HFFc6 (cell line): ENCODE measurements around the gene ABCB4. TPM values are rescaled to one million over a fixed set of nuclear protein-coding genes. Genes with fewer than 3 reads are reported as not detected.

ENCODE experiments used
- DNase-seq: peaks from one replicate; pipeline ENCODE4 v3.0.0-alpha.2; 2018
- H3K27ac Mint-ChIP-seq: 2 replicates; pipeline ENCODE4 v1.8.0; 2020; ENCODE audit warnings: mild to moderate bottlenecking, mixed read lengths
- H3K27me3 Mint-ChIP-seq: 2 replicates; pipeline ENCODE4 v1.8.0; 2021; ENCODE audit warnings: mild to moderate bottlenecking, moderate library complexity, mixed read lengths; ENCODE audit not compliant: insufficient read depth
- H3K36me3 Mint-ChIP-seq: 2 replicates; pipeline ENCODE4 v1.8.0; 2021; ENCODE audit warnings: low read depth, mixed read lengths
- H3K4me1 Mint-ChIP-seq: 2 replicates; pipeline ENCODE4 v1.8.0; 2020; ENCODE audit warnings: low read depth, mixed read lengths
- H3K4me3 Mint-ChIP-seq: 2 replicates; pipeline ENCODE4 v1.8.0; 2020; ENCODE audit warnings: mild to moderate bottlenecking, moderate library complexity, mixed read lengths
- H3K9me3 Mint-ChIP-seq: 2 replicates; pipeline ENCODE4 v1.8.0; 2020; ENCODE audit warnings: mild to moderate bottlenecking, mixed read lengths
- total RNA-seq, 6 experiments: library from RNA; stranded (reverse); fragmentation: NEBNext Ultra II Directional; extraction: Animal tissue kit (Norgen Biotek cat#: 25700); gene quantifications; 2 replicates in 1 of 6; 3 replicates in 5 of 6; pipeline ENCODE4 v1.2.3, GENCODE V29; 2021
- TF ChIP-seq, protein P1 (sequence below): fragments of 200-600 bp; sonication (generic); IDR thresholded peaks from 2 replicates; pipeline ENCODE4 v1.5.0; 2021; ENCODE audit warnings: antibody characterized with exemption, mild to moderate bottlenecking

ABCB4 gene
- total RNA-seq, 6 experiments from 2014 or later: 0.06 TPM; not detected in 5

DNA sequence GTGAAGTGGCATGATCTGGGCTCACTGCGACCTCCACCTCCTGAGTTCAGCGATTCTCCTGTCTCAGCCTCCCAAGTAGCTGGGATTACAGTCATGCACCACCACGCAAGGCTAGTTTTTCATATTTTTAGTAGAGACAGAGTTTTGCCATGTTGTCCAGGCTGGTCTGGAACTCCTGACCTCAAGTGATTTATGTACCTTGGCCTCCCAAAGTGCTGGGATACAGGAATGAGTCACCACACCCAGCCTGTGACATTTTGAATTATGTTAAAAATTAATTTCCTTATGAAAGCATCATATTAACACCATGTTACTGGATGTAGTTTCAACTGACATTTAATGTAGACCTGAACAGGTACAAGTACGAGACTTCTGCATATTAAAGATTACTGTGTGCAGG lies 24.3 kb downstream of the ABCB4 start:
- Mint-ChIP-seq H3K4me1 (no peaks in the 10 kb centered on the region), H3K27ac (no peak overlapping the region)

DNA sequence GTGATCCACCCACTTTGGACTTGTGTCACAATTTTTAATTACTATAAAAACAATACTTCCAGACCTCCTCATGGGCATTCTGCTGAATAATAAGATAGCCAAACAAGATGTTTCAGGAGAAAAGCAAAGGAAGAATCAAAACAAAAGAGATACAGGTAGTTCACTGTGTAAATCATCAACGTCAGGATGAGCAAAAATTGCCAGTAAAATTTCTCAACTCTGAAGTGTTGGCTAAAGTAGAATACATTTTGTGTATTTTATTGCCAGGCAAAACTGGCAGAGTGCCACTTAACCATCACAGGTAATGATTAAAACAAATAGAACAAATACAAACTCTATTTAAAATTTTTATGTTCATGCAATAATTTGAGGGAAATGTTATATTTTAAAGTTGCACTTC lies 24.8 kb downstream of the ABCB4 start:
- no peaks in the 10 kb centered on the region for H3K36me3 Mint-ChIP-seq
- no peaks in the 10 kb centered on the region for H3K4me1 Mint-ChIP-seq
- H3K9me3 Mint-ChIP-seq: no peaks in the 10 kb centered on the region
- no peak overlapping the region for H3K4me3 Mint-ChIP-seq
- no peak for DNase-seq
- H3K27ac Mint-ChIP-seq: no peak overlapping the region
- peaks cover 2% of the 10 kb centered on the region; the same call in 1 of the 2 replicates for H3K27me3 Mint-ChIP-seq
- TF ChIP-seq, protein P1, sequence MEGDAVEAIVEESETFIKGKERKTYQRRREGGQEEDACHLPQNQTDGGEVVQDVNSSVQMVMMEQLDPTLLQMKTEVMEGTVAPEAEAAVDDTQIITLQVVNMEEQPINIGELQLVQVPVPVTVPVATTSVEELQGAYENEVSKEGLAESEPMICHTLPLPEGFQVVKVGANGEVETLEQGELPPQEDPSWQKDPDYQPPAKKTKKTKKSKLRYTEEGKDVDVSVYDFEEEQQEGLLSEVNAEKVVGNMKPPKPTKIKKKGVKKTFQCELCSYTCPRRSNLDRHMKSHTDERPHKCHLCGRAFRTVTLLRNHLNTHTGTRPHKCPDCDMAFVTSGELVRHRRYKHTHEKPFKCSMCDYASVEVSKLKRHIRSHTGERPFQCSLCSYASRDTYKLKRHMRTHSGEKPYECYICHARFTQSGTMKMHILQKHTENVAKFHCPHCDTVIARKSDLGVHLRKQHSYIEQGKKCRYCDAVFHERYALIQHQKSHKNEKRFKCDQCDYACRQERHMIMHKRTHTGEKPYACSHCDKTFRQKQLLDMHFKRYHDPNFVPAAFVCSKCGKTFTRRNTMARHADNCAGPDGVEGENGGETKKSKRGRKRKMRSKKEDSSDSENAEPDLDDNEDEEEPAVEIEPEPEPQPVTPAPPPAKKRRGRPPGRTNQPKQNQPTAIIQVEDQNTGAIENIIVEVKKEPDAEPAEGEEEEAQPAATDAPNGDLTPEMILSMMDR: no peak

More for the DNA sequence above, 24.3 kb downstream of the ABCB4 start:
- H3K4me3 Mint-ChIP-seq: no peak overlapping the region
- TF ChIP-seq, protein P1: no peak
- H3K27me3 Mint-ChIP-seq: peaks cover 2% of the 10 kb centered on the region; the same call in 1 of the 2 replicates
- no peaks in the 10 kb centered on the region for H3K9me3 Mint-ChIP-seq
- no peak for DNase-seq
- H3K36me3 Mint-ChIP-seq: no peaks in the 10 kb centered on the region

- Mint-ChIP-seq H3K27ac (no peak overlapping the region), H3K4me1 (no peaks in the 10 kb centered on the region), H3K27me3 (peaks cover 2% of the 10 kb centered on the region; the same call in 1 of the 2 replicates), H3K4me3 (no peak overlapping the region), H3K9me3 (no peaks in the 10 kb centered on the region), H3K36me3 (no peaks in the 10 kb centered on the region)
- TF ChIP-seq, protein P1: no peak
- DNase-seq: no peak
These were observed 27.1 kb downstream of the ABCB4 start for GRCh38 chr7:87448388-87448787.

GRCh38 chr7:87447116-87447635 lies 28.3 kb downstream of the ABCB4 start:
- Mint-ChIP-seq H3K9me3 (no peaks in the 10 kb centered on the region), H3K27me3 (peaks cover 2% of the 10 kb centered on the region; the same call in 1 of the 2 replicates), H3K4me1 (no peaks in the 10 kb centered on the region), H3K4me3 (no peak overlapping the region), H3K27ac (no peak overlapping the region), H3K36me3 (no peaks in the 10 kb centered on the region)
- no peak for DNase-seq
- TF ChIP-seq, protein P1: no peak

- H3K4me3 Mint-ChIP-seq: no peak overlapping the region
- no peaks in the 10 kb centered on the region for H3K36me3 Mint-ChIP-seq
- H3K27me3 Mint-ChIP-seq: peaks cover 2% of the 10 kb centered on the region; the same call in 1 of the 2 replicates
- no peaks in the 10 kb centered on the region for H3K4me1 Mint-ChIP-seq
- H3K27ac Mint-ChIP-seq: no peak overlapping the region
- TF ChIP-seq, protein P1: no peak
- no peak for DNase-seq
- H3K9me3 Mint-ChIP-seq: no peaks in the 10 kb centered on the region
These were observed 29.6 kb downstream of the ABCB4 start for GRCh38 chr7:87445897-87446296.
